ENCODE results near the gene SRCAP. TPM values are rescaled to one million over a fixed set of nuclear protein-coding genes. Genes with fewer than 3 reads are reported as not detected.
A peak's percentile ranks its signal among the peaks of the same experiment; 100 is the strongest.

The SRCAP gene
- total and polyA plus RNA-seq, 2 of the 8 experiments (the other 6 are each of a cell fraction or from before 2014, with no cell fraction given), result 5.5 to 54.3 TPM

DNA sequence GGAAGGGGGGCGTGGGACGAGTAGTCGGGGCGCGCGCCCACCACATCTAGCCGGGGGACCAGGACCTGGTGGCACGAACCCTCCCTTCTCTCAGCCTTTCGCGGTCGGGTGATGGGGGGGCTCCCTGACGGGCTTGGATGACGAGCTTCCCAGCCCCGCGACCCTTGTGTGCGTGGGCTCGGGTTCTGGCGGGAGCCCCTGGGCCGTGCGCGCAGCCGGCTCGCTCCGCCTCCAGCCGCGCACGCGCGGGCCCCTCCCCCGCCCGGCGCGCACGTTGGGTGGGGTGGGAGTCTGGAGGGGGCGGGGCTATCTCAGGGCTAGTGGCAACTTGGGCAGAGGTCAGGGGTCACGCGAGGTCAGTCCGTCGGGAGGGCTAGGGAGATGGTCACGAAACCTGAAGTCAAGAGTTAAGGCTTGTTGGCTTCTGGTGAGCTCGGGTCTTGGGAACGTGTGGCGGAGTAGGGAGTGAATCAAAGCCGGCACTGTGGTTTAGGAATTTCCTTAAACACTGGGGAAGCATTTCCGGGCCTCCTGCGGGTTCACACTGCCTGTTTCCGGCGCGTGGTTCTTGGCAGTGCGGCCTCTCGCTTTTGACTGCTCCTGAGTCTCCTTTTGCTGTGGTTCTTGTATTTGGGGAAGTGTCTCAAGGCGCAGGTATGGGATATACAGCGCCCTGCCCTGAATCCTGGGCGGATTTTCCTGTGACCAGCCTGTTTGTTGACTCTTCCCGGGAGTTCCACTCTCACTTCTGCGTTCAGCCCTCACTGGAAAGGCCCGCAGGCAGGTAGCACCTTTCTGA, at the start of gene SRCAP (continued):
- no peak for TF ChIP-seq NANOG (IDR thresholded peaks at IDR 0.05; ENCODE audit: insufficient read depth, low read depth, low read length, poor library complexity, severe bottlenecking)
- TF ChIP-seq POLR2AphosphoS5 (IDR thresholded peaks at IDR 0.05; ENCODE audit: low read depth, low read length), result 0 out of 2 replicates have a peak, but pooled peaks have one; percentile 66
- no peak for TF ChIP-seq CREB1 (IDR thresholded peaks at IDR 0.05)
- TF ChIP-seq MAFK (IDR thresholded peaks at IDR 0.05; ENCODE audit: low read depth, low read length), result no peak
- TF ChIP-seq, protein P1, sequence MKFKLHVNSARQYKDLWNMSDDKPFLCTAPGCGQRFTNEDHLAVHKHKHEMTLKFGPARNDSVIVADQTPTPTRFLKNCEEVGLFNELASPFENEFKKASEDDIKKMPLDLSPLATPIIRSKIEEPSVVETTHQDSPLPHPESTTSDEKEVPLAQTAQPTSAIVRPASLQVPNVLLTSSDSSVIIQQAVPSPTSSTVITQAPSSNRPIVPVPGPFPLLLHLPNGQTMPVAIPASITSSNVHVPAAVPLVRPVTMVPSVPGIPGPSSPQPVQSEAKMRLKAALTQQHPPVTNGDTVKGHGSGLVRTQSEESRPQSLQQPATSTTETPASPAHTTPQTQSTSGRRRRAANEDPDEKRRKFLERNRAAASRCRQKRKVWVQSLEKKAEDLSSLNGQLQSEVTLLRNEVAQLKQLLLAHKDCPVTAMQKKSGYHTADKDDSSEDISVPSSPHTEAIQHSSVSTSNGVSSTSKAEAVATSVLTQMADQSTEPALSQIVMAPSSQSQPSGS (IDR thresholded peaks at IDR 0.05; ENCODE audit: low read length), result no peak; the same call in 1 of the 2 replicates
- no peak; the same call in 1 of the 2 replicates for TF ChIP-seq TAF1 (IDR thresholded peaks at IDR 0.05; ENCODE audit: low read depth, low read length)
- peak; percentile 58; the same call in 1 of the 2 replicates for TF ChIP-seq NRF1 (IDR thresholded peaks at IDR 0.05; ENCODE audit: low read depth, low read length)
- TF ChIP-seq, protein P2, sequence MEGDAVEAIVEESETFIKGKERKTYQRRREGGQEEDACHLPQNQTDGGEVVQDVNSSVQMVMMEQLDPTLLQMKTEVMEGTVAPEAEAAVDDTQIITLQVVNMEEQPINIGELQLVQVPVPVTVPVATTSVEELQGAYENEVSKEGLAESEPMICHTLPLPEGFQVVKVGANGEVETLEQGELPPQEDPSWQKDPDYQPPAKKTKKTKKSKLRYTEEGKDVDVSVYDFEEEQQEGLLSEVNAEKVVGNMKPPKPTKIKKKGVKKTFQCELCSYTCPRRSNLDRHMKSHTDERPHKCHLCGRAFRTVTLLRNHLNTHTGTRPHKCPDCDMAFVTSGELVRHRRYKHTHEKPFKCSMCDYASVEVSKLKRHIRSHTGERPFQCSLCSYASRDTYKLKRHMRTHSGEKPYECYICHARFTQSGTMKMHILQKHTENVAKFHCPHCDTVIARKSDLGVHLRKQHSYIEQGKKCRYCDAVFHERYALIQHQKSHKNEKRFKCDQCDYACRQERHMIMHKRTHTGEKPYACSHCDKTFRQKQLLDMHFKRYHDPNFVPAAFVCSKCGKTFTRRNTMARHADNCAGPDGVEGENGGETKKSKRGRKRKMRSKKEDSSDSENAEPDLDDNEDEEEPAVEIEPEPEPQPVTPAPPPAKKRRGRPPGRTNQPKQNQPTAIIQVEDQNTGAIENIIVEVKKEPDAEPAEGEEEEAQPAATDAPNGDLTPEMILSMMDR (IDR thresholded peaks at IDR 0.05; ENCODE audit: control extremely low read depth in 1 of 3, insufficient read depth in 1 of 3, low read depth in 1 of 3, low read length in 3 of 3), result no peak
- TF ChIP-seq RXRA (IDR thresholded peaks at IDR 0.05; ENCODE audit: insufficient read depth, low read depth, low read length), result peak; percentile 67; the same call in 1 of the 2 replicates
- 0 out of 4 replicates have a peak, but pooled peaks have one; percentile 18 to 52 for TF ChIP-seq SIN3A (conservative IDR thresholded peaks at IDR 0.05 in 1 of 2, IDR thresholded peaks at IDR 0.05 in 1 of 2; ENCODE audit: low read depth in 1 of 2, low read length in 2 of 2)
- TF ChIP-seq FOSL1 (IDR thresholded peaks at IDR 0.05; ENCODE audit: insufficient read depth, low read depth, low read length), result no peak
- TF ChIP-seq TAF7 (optimal IDR thresholded peaks at IDR 0.05; ENCODE audit: borderline replicate concordance, low read depth, low read length), result peak; percentile 69
- no peak for TF ChIP-seq BRCA1 (IDR thresholded peaks at IDR 0.05; ENCODE audit: low read depth, low read length)
- TF ChIP-seq SIRT6 (IDR thresholded peaks at IDR 0.05; ENCODE audit: low read length), result no peak
- TF ChIP-seq EZH2 (IDR thresholded peaks at IDR 0.05; ENCODE audit: low read depth, low read length, severe bottlenecking), result no peak
- no peak for TF ChIP-seq CHD1 (IDR thresholded peaks at IDR 0.05; ENCODE audit: low read depth, low read length)
- TF ChIP-seq SP1 (IDR thresholded peaks at IDR 0.05; ENCODE audit: low read depth, low read length), result 0 out of 2 replicates have a peak, but pooled peaks have one; percentile 6
- no peak for TF ChIP-seq YY1 (IDR thresholded peaks at IDR 0.05; ENCODE audit: low read depth, low read length)
- 0 out of 4 replicates have a peak, but pooled peaks of 1 of the 2 experiments have one; percentile 62 for TF ChIP-seq HDAC2 (IDR thresholded peaks at IDR 0.05; ENCODE audit: borderline replicate concordance in 1 of 2, low read depth in 2 of 2, low read length in 2 of 2)

Measured in H1 (cell line).